GM10266 (cell line): ENCODE results near the gene HSPE1.
"Not testable (repeated sequence)": the region's sequence is repeated elsewhere in the genome, so short reads cannot be mapped to it uniquely, and the experiment has no call there.

ENCODE experiments used
- DNase-seq: peaks from one replicate; pipeline ENCODE4 v3.0.0; 2012; ENCODE audit errors: extremely low spot score
- CTCF ChIP-seq: IDR thresholded peaks from 2 replicates; pipeline ENCODE4 v1.5.1; 2012; ENCODE audit warnings: mild to moderate bottlenecking, low read depth; ENCODE audit not compliant: control insufficient read depth, insufficient read depth; ENCODE audit errors: missing control alignments

The HSPE1 gene

GRCh38 chr2:197499594-197500502, at the start of gene HSPE1, which contains the start of gene HSPD1:
TSS of gene HSPE1 (plus strand) at chr2:197500379. CDS start at chr2:197500437, 58 bp downstream.
TSS of gene HSPD1 (minus strand) at chr2:197499840. CDS start at chr2:197498848, 992 bp downstream.
- DNase-seq, result peak; percentile 95
- peak; percentile 7 for TF ChIP-seq CTCF

- DNase-seq, result no peak
- no peak for TF ChIP-seq CTCF
These were observed 49.7 kb upstream of the HSPE1 start for GRCh38 chr2:197450465-197450864.

- not testable (repeated sequence) for DNase-seq
These were observed 49.2 kb upstream of the HSPE1 start for GRCh38 chr2:197450935-197451358.

- no peak for TF ChIP-seq CTCF
- DNase-seq, result peak; percentile 16
These were observed 47.4 kb upstream of the HSPE1 start for GRCh38 chr2:197452754-197453122.

GRCh38 chr2:197453123-197453913, 46.9 kb upstream of the HSPE1 start, which contains the start of gene COQ10B:
TSS of gene COQ10B (plus strand) at chr2:197453552. CDS start at chr2:197453561, 9 bp downstream.
- DNase-seq, result peak; percentile 96
- TF ChIP-seq CTCF, result peak; percentile 23

GRCh38 chr2:197453914-197454398, 46.2 kb upstream of the HSPE1 start:
- no peak for TF ChIP-seq CTCF
- DNase-seq, result peak; percentile 66

GRCh38 chr2:197454923-197455322, 45.3 kb upstream of the HSPE1 start:
- no peak for TF ChIP-seq CTCF
- no peak for DNase-seq
